HEK293T (cell line): Measurements from ENCODE around the gene HMX1.

Source experiments
- ARNT ChIP-seq: fragments of 450-650 bp; IDR thresholded peaks from 2 replicates; pipeline ENCODE4 v1.6.1; 2017; ENCODE audit warnings: mild to moderate bottlenecking
- BHLHE40 ChIP-seq: fragments of 450-650 bp; IDR thresholded peaks from 2 replicates; pipeline ENCODE4 v1.6.1; 2016; ENCODE audit warnings: mild to moderate bottlenecking, moderate library complexity, borderline replicate concordance
- FOXK2 ChIP-seq: fragments of 450-650 bp; IDR thresholded peaks from 2 replicates; pipeline ENCODE4 v1.6.1; 2016; ENCODE audit warnings: mild to moderate bottlenecking
- HDGF ChIP-seq: fragments of 450-650 bp; IDR thresholded peaks from 2 replicates; pipeline ENCODE4 v1.6.1; 2017; ENCODE audit warnings: antibody characterized with exemption, borderline replicate concordance
- L3MBTL2 ChIP-seq: fragments of 450-650 bp; conservative IDR thresholded peaks from 2 replicates; pipeline ENCODE4 v1.6.1; 2016; ENCODE audit warnings: mild to moderate bottlenecking
- PKNOX1 ChIP-seq: fragments of 450-650 bp; IDR thresholded peaks from 2 replicates; pipeline ENCODE4 v1.6.1; 2016
- SP1 ChIP-seq: fragments of 450-650 bp; IDR thresholded peaks from 2 replicates; pipeline ENCODE4 v1.6.1; 2017
- SUZ12 ChIP-seq: fragments of 450-650 bp; IDR thresholded peaks from 2 replicates; pipeline ENCODE4 v1.6.1; 2016; ENCODE audit warnings: mild to moderate bottlenecking
- ZNF384 ChIP-seq: fragments of 450-650 bp; IDR thresholded peaks from 2 replicates; pipeline ENCODE4 v1.6.1; 2016

- no peak for TF ChIP-seq HDGF
- TF ChIP-seq BHLHE40: no peak
- TF ChIP-seq SP1: no peak
- TF ChIP-seq L3MBTL2: no peak
- TF ChIP-seq PKNOX1: no peak
- no peak for TF ChIP-seq SUZ12
- no peak for TF ChIP-seq ZNF384
- no peak for TF ChIP-seq ARNT
- TF ChIP-seq FOXK2: no peak
These were observed 22.2 kb upstream of the HMX1 start for GRCh38 chr4:8893624-8894423.
